NCI-H2081 (cell line): ENCODE data around the gene TTF2.
A peak's percentile ranks its signal among the peaks of the same experiment; 100 is the strongest.

Source experiments
- DNase-seq, 2 experiments: peaks; one replicate each; lab custom pipeline; 2025; lab: John Stamatoyannopoulos, UW

Gene TTF2

GRCh38 chr1:117059678-117060440, at the start of gene TTF2:
Gene TTF2 (plus strand): TSS chr1:117060326. CDS start chr1:117060347, 21 bp downstream.
- peak; percentile 97 to 98 for DNase-seq

- DNase-seq: no peak
These were observed 48.8 kb upstream of the TTF2 start for GRCh38 chr1:117011334-117011733.

GRCh38 chr1:117013309-117013858, 46.7 kb upstream of the TTF2 start:
- DNase-seq: no peak

DNA sequence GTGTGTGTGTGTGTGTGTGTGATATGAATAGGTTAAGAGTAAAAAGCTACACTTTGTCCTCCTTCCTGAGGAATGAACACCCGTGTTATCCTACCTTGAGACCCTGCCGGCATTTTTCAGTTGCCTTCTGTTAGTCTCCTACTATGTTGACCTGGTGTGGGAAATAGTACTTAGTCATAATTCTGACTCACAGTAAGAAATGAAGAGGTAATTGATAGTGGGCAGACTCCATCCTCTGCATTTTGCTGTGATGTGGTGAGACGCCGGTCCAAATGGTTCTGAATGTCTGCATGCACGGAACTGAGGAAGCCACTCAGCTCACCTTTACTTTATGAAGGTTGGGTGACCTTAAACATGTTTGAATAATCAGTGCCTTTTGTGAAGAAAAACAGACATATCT, 45.9 kb upstream of the TTF2 start:
- DNase-seq: no peak

DNA sequence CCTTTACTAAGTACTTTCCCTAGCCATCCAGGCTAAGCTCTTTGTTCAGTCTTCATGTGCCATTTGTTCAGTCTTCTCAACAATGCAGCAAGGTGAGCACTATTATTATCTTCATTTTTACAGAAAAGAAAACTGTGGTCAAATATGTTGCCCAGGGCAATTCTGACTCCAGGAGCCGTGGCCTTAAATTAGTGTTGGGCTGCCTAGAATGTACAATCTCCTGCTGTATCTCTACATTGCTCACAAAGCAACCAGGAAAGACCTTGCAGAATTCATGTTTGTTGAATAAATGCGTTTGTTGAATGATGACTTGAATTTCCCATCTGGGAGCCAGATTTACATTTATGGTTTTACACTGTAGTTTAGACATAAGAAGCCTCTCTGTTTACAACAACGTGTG, 44.4 kb upstream of the TTF2 start:
- peak; percentile 79 to 94 for DNase-seq

DNA sequence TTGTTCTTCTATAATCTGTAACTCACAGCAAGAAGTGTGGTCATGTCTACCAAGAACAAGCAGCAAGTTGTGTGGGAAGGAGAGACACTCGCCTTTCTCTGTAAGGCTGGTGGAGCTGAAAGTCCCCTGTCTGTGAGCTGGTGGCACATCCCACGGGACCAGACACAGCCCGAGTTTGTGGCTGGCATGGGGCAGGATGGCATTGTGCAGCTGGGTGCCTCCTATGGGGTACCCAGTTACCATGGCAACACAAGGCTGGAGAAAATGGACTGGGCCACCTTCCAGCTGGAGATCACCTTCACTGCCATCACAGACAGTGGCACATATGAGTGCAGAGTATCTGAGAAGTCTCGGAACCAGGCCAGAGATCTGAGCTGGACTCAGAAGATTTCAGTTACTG, 43.1 kb upstream of the TTF2 start:
- DNase-seq: no peak

DNA sequence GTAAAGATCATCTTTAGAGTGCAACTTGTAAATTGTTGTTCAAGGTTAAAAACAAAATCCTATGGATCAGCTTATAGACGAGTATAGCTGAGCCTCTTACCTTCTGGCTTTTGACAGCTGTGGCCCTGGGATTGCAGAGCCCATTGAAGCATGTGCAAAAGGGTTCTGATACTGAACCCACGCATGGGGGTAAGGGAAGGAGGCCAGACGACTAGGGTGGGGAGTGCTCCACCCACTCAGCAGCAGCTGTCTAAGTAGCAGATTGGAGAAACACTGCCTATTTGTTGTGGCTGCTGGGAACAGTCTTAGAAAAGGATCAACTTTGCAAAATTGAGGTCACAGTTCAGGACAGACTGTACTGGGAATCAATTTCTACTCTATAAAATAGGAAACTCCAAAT, 42.5 kb upstream of the TTF2 start:
- no peak for DNase-seq

DNA sequence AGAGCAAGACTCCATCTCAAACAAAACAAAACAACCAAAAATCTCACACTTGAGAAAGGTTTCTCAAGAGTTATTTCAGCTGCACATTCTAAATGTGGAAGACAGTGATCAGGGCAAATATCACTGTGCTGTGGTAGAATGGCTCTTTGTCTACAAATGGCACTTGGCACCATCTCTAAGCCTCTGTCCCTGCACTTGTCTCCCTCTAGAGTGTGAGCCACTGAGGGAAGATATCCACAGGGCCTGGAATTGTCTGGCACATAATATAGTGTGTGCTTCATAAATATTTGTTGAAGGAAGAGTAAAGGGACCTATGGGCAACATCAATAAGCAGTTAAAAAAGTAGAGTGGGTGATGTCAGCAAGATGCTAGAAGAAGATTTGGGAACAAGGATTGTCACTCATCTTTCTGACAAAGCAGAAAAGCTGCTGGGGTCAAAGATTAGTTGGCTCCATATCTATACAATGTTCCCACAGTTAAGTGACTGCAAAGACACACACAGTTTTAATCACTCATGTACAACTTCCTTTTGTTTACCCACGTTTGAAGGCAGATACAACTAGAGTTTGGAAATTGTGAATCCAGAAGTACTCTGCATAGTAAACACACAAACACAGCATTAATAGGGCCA, 39.5 kb upstream of the TTF2 start:
- no peak for DNase-seq

DNA sequence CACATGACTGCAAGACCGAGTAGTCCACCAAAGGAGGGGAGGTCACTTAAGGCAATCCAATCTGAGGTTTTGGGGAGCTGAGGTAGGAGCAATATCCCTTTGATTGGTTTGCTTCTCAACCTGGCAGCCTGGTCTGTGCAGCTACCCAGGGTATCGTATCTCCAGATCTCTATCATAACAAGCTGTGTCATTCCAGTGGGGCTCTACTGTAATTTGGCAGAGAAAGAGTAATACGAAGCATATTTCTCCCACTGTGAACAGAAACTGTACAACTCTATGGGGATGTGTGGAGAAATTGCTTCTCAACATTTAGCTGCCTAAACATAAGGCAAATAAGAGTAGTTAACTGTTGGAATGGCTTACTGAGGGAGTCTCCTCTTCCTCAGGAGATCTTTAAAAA, 38.0 kb upstream of the TTF2 start:
- no peak for DNase-seq

DNA sequence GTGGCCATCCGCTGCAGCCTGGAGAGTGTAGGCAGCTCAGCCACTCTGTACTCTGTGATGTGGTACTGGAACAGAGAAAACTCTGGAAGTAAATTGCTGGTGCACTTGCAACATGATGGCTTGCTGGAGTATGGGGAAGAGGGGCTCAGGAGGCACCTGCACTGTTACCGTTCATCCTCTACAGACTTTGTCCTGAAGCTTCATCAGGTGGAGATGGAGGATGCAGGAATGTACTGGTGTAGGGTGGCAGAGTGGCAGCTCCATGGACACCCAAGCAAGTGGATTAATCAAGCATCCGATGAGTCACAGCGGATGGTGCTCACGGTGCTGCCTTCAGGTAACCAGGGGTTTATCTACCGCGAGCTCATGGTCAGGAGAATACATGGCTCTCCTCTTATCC, 34.6 kb upstream of the TTF2 start:
- DNase-seq: no peak

- DNase-seq: no peak
These were observed 33.8 kb upstream of the TTF2 start for GRCh38 chr1:117026361-117026760.

DNA sequence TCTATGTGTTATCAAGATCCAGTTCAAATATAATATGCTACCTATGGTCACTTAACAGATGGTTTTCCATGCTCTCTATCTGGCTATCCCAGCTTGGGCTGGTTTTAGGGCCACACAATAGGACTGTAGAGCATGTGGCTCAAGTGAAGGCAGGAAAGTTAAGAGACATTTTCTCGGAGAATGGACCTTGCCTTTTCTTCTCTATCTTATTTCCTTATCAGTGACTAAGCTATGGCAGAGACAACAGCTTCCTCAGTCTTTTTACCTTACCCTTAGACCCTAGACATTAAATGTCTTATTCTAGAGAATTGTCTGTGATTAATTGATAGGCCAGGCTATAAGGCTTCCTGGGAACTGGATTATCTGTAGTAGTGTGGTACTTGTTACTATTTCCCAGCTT, 30.4 kb upstream of the TTF2 start:
- DNase-seq: no peak

DNA sequence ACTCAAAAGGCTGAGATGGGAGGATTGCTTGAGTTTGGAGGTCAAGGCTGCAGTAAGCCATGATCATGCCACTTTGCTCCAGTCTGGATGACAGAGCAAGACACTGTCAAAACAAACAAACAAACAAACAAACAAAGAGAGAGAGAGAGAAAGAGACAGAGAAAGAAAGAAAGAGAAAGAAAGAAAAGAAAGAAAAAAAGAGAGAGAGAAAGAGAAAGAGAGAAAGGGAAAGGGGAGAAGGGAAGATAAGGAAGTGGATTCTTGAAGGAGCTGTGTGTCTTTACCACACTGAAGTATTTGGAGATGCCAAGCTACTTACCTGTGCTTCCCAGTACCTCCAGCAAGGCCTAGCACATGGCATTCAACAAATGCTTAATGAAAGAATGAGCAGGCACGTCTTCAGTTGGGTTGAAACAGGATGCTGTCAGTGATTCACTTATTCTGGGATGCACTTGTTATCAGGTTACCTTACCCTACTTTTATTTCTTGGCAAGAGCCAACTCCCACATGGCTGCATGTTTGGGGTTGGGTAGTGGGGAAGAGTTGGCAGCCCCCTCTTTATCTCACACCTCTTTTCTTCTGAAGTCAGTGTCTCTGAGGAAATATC, 29.8 kb upstream of the TTF2 start:
- DNase-seq: no peak

DNA sequence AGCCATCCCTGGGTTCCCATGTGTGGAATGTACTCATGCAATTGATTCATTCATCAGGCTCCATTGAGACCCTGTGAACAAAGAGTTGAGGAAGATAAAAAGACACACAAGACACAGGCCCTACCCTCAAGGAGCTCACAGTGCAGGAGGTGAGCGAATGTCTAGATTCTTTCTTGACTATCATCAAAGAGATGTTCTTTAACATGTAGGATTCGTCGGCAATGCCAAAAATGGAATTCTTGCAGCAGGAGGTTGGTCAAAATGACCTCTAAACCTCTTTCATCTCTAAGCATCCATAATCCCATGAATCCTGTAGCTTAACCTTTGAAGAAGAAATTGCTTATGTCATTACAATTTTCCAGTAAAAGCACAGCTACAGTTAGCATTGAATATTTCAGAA, 27.9 kb upstream of the TTF2 start:
- no peak for DNase-seq

DNA sequence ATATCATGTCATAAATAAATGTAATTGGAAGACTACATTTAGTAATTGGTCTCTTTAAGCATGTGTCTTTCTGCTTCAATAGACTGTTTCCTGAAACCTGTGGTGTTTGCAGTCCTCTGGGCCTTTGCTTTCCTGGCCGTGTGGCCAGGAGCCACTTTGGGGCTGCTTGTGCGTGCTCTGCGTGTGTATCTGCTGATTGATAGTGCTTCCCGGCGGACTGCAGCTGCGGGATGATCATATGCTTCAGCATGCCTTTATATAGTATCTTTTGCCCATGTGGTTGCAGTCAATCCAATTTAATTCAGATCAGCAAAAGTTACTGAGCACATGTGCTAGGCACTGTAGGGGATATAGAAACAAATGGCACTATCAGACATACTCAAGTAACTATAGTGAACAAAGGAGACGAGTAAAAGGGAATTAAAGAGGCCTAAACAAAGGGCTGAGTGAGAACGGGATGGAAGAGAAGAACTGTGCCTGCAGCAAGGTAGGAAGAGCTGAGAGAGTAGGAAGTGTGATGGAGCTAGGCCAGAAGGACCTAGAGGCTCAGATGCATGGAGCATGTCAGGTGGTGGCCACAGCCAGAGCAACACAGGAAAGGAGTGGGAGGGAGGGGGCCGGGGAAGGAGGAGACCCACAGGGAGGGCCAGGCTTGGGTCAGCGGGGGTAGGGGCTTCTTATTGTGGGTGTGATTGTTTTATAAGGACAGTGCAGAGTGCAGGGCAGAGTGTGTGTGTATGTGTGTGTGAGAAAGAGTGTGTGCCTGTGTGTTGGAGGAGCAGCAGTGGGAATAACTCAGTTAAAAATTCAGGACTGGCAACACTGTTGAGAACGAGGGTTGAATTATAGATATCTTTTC, 27.2 kb upstream of the TTF2 start:
- DNase-seq: no peak

- no peak for DNase-seq
These were observed 26.4 kb upstream of the TTF2 start for GRCh38 chr1:117033772-117034171.

DNA sequence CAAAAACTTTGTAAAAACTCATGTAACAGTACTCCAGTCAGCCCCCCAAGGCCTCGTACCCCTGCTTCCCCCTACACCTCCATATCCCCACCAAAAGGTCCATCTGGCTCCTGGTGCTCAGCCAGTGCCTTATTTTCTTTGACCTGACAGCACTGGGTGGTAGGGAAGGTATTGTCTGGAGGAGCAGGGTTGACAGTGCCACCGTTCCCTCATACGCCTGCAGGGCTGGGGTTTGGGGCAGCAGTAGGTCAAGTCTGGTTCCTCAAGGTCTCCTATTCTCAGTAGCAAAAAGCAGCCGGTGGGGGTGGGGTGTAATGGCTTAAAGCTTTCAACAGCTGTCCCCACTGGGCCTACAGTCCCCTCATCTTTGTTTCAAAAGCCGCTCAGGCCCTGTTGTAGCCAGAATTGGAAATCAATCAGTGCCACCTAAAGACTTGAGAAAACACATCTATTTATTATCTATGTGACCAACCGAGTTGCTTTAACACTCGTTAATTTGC, 25.3 kb upstream of the TTF2 start:
- no peak for DNase-seq

- DNase-seq: no peak
These were observed 24.1 kb upstream of the TTF2 start for GRCh38 chr1:117036018-117036461.

DNA sequence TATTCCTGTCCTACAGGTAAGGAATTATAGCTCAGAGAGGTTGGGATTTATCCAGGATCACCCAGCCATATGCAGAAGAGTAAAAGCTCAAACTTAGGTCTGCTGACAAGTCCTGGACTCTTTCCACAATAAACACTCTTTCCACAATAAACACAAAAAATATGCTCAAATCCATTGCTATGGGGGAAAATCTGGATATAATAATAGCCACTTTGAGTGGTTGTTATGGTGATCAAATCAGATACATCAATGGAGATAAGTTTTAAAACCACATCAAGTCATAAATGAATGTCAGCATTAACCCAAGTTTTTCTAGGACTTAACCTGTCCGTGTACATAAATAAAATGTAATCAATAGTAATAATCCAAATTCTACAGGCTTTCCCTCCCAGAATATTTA, 22.3 kb upstream of the TTF2 start:
- no peak for DNase-seq

DNA sequence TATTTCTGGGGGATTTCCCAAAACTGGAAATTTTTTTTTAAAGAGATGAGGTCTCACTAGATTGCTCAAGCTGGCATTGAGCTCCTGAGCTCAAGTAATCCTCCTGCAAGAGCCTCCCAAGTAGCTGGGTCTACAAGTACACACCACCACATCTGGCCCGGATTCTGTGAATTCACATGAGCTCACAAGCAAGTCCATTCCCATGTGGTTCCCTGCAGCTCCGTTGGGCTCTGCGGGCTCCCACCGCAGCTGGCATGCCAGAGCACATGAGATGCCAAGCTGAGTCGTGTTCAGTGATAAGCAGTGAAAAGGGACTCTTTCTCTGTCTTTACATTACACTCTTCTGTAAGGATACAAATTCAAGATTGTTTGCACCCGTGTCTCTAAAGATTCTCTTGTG, 21.9 kb upstream of the TTF2 start:
- no peak for DNase-seq

DNA sequence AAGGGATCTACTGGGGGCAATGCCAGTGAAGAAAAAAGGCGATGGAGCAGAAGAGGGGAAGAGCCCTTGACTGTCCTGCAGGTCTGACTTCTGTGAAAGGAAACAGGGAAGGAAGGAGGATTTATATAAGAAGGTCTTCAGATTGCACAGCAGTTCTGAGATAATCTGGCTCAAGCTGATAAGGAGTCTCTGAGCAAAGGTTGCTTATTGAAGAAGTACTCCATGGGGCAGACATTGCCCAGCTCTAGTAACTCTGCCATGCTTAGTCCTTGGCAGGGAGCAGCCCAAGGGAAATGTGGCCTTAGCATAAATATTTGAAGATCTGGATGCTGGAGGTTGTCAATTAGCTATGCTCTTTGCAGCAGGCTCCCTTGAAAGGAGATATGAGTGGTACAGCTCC, 15.9 kb upstream of the TTF2 start:
- DNase-seq: no peak

DNA sequence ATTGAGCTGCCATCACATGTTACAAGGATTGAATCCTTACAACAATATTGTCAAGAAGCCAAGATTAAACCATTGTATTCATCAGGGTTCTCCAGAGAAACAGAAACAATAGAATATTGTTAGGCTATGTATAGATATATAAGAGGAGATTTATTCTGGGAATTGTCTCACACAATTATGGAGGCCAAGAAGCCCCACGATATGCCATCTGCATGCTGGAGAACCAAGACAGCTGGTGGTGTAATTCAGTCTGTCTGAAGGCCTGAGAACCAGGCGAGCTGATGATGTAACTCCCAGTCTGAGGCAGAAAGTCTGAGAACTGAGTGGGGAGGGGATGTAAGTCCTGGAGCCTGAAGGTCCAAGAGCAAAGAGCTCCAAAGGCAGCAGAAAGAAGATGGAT, 14.5 kb upstream of the TTF2 start:
- no peak for DNase-seq
